ENCODE data around the gene RXRB.

The RXRB gene

GRCh38 chr6:33204165-33204414, 3.6 kb upstream of the RXRB start:
- no peak for TF ChIP-seq CTCF (IDR thresholded peaks at IDR 0.05)

GRCh38 chr6:33203443-33204164, 3.1 kb upstream of the RXRB start:
- TF ChIP-seq CTCF (IDR thresholded peaks at IDR 0.05) = no peak

GRCh38 chr6:33202799-33203198, 2.3 kb upstream of the RXRB start:
- TF ChIP-seq CTCF (IDR thresholded peaks at IDR 0.05) = no peak

GRCh38 chr6:33201935-33202334, 1.5 kb upstream of the RXRB start:
- no peak for TF ChIP-seq CTCF (IDR thresholded peaks at IDR 0.05)

- TF ChIP-seq CTCF (IDR thresholded peaks at IDR 0.05) = no peak
Measured at GRCh38 chr6:33201147-33201545, 681 bp upstream of the RXRB start.

- no peak for TF ChIP-seq CTCF (IDR thresholded peaks at IDR 0.05)
Measured at GRCh38 chr6:33199687-33200218, 712 bp downstream of the RXRB start.

- no peak for TF ChIP-seq CTCF (IDR thresholded peaks at IDR 0.05)
Measured at GRCh38 chr6:33198853-33199436, 1.5 kb downstream of the RXRB start.
